Ovary (tissue), 3 donors: ENCODE results near the gene TOB1.
A peak's percentile ranks its signal among the peaks of the same experiment; 100 is the strongest.

Experiments used
- CTCF ChIP-seq, 3 donors: fragments of 450-650 bp in 2 of 3; fragments of 200-600 bp in 1 of 3; IDR thresholded peaks; one replicate each; pipeline versions ENCODE4 v1.5.1 to v1.8.0; 2016 to 2022; ENCODE audit warnings: antibody characterized with exemption in 3 of 3, mild to moderate bottlenecking in 1 of 3
- EP300 ChIP-seq: sonication (generic); formaldehyde crosslinking; IDR thresholded peaks from one replicate; pipeline ENCODE4 v1.6.1; 2017; ENCODE audit warnings: antibody characterized with exemption
- donor health status: DM: no; HTN: no; CAD: no.

- peak; percentile 60 to 85 (median 80) for TF ChIP-seq CTCF (IDR thresholded peaks at IDR 0.05)
- TF ChIP-seq EP300 = no peak
Observed at GRCh38 chr17:50841949-50842354, 24.2 kb downstream of the TOB1 start.
